ENCODE data around the gene MIEF1. TPM values are rescaled to one million over a fixed set of nuclear protein-coding genes. Genes with fewer than 3 reads are reported as not detected.

The MIEF1 gene
- total RNA-seq, 1 donor from 2014 or later: 23.0 TPM

DNA sequence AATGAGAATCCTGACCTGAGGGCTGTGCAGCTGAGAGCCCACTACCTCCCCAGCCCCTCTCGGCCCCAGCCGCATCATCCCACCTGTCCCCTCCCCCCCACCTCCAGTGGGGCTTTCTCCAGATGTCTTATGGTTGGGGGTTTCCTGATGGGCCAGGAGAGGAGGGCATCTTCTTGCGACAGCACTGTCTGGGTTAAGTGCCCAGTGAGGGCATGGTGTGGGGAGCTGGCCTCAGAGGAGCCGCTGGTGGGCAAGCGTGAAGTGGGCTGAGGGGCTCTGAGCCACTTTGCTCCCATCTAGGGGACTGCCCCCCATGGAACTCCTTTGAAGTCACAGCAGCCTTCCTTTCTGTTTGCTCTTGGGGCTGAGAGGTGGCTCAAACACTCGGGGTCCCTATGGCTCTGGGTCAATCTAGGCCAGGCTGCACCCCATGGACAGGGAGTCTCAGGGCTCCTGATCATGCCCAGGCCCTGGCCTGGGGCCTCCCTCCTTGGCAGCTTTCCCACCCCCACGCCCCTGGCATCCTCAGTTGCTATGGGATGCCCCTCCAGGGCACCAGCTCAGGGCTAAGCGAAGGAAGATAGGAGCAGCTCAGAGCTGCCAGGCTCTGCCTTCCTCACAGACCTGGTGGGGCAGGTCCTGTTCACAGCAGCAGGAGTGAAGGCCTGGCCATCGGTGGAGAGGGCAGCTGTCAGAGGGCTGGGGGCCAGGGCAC, 11.0 kb upstream of the MIEF1 start:
- Mint-ChIP-seq H3K9me3 (ENCODE audit: low read depth) (no peaks in the 10 kb centered on the region), H3K27ac (ENCODE audit: unreplicated experiment) (no peak overlapping the region), H3K27me3 (ENCODE audit: low read depth) (no peaks in the 10 kb centered on the region), H3K4me1 (ENCODE audit: low read depth) (peaks cover 11% of the 10 kb centered on the region), H3K36me3 (ENCODE audit: low read depth) (peaks cover 3% of the 10 kb centered on the region), H3K4me3 (ENCODE audit: unreplicated experiment) (no peak overlapping the region)
- TF ChIP-seq, protein P1, sequence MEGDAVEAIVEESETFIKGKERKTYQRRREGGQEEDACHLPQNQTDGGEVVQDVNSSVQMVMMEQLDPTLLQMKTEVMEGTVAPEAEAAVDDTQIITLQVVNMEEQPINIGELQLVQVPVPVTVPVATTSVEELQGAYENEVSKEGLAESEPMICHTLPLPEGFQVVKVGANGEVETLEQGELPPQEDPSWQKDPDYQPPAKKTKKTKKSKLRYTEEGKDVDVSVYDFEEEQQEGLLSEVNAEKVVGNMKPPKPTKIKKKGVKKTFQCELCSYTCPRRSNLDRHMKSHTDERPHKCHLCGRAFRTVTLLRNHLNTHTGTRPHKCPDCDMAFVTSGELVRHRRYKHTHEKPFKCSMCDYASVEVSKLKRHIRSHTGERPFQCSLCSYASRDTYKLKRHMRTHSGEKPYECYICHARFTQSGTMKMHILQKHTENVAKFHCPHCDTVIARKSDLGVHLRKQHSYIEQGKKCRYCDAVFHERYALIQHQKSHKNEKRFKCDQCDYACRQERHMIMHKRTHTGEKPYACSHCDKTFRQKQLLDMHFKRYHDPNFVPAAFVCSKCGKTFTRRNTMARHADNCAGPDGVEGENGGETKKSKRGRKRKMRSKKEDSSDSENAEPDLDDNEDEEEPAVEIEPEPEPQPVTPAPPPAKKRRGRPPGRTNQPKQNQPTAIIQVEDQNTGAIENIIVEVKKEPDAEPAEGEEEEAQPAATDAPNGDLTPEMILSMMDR (IDR thresholded peaks at IDR 0.05): no peak
- no peak for DNase-seq (ENCODE audit: low spot score)

DNA sequence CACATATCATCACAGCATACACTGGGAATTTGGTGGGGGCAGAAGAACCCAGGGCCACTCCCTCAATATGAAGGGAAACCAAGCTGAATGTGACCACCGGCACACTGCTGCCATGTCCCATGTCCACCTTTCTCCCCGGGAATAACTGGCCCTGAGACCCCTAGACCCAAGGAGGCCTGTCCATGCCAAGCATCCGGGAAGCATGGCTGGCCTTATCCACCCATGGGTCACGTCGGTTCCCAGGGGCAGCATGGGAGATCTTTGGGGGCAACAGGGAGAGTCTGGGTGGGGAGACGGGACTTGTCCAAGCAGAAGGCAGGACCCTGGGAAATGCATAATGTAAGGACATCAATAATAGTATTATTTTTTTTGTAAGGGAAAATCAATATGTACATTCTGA, 10.4 kb upstream of the MIEF1 start:
- no peak overlapping the region for H3K27ac Mint-ChIP-seq (ENCODE audit: unreplicated experiment)
- no peak for DNase-seq (ENCODE audit: low spot score)

DNA sequence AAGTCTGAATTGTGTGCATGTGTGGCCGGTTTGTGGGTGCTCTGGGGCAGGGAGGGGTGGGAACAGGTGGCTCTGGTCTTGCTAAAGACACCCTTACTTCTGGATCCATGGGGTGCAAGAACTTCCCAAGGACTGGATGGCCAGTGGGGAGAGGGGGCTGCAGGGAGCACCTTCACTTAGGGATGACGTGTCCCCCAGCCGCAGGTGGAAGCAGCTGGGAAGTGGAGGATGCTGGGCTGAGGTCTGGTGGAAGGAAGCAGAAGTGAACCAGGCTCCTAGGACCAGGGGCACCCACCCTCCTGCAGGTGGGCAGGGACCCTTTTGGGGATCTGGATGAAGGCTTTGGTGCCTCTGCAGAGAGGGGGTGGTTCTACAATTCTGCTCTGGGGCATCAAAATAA, 9.9 kb upstream of the MIEF1 start:
- Mint-ChIP-seq H3K4me3 (ENCODE audit: unreplicated experiment) (no peak overlapping the region), H3K36me3 (ENCODE audit: low read depth) (peaks cover 3% of the 10 kb centered on the region), H3K27ac (ENCODE audit: unreplicated experiment) (no peak overlapping the region), H3K4me1 (ENCODE audit: low read depth) (peaks cover 15% of the 10 kb centered on the region), H3K27me3 (ENCODE audit: low read depth) (no peaks in the 10 kb centered on the region), H3K9me3 (ENCODE audit: low read depth) (no peaks in the 10 kb centered on the region)
- no peak for DNase-seq (ENCODE audit: low spot score)
- TF ChIP-seq, protein P1 (IDR thresholded peaks at IDR 0.05): no peak

More for the DNA sequence above, 10.4 kb upstream of the MIEF1 start:
- TF ChIP-seq, protein P1 (IDR thresholded peaks at IDR 0.05): no peak
- Mint-ChIP-seq H3K36me3 (ENCODE audit: low read depth) (peaks cover 3% of the 10 kb centered on the region), H3K27me3 (ENCODE audit: low read depth) (no peaks in the 10 kb centered on the region), H3K4me3 (ENCODE audit: unreplicated experiment) (no peak overlapping the region), H3K4me1 (ENCODE audit: low read depth) (peaks cover 15% of the 10 kb centered on the region), H3K9me3 (ENCODE audit: low read depth) (no peaks in the 10 kb centered on the region)

DNA sequence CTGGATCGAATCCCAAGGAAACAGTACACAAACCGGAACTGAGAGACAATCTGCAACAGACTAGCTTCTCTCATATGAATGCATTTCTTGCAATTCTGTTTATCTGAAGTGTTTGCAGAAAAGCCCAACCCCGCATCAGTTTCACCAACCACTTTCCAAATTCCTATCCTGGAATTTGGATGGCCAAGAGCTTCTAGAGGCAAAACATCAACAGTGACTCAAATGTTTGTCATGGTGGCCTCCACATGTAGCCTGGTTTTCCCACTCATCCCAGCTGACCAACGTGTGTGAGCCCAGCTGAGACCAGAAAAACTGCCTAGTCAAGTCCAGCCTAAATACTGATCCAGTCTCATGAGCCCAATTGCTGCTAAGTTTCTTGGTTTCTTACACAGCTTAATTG, 8.3 kb upstream of the MIEF1 start:
- no peak overlapping the region for H3K27ac Mint-ChIP-seq (ENCODE audit: unreplicated experiment)
- H3K36me3 Mint-ChIP-seq (ENCODE audit: low read depth): no peaks in the 10 kb centered on the region
- no peaks in the 10 kb centered on the region for H3K9me3 Mint-ChIP-seq (ENCODE audit: low read depth)
- TF ChIP-seq, protein P1 (IDR thresholded peaks at IDR 0.05): no peak
- no peak overlapping the region for H3K4me3 Mint-ChIP-seq (ENCODE audit: unreplicated experiment)
- H3K27me3 Mint-ChIP-seq (ENCODE audit: low read depth): no peaks in the 10 kb centered on the region
- DNase-seq (ENCODE audit: low spot score): no peak
- peaks cover 15% of the 10 kb centered on the region for H3K4me1 Mint-ChIP-seq (ENCODE audit: low read depth)

DNA sequence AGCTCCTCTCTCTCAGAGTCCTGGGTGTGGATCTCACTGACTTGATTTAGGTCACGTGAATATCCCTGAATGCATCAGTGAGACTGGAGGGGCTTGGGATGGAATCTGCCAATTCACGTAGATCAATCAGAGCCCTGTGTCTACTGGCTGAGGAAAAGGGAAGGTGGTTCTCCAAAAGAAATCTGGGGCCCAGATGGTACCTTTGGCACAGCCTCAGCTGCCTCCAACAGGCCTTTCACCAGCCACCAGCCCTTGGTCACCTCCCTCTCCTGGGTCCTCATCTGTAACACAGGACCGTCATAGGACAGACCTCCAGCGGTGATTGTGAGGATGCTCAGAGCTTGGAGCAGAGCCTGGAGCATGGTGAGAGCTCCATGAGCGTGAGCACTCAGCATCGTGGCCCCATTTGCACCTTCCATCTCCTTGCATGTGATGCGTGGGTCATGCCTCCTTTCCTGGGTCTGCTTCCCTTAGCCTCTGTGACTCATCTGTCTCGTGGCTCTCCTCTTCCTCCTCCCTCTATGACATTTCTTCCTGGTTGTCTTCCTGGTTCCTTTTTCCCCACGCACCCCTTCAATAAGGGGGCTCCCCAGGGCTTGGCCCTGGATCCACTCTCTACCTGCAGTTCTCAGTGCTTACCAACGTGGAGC, 7.5 kb upstream of the MIEF1 start:
- Mint-ChIP-seq H3K9me3 (ENCODE audit: low read depth) (no peaks in the 10 kb centered on the region), H3K27me3 (ENCODE audit: low read depth) (no peaks in the 10 kb centered on the region), H3K4me3 (ENCODE audit: unreplicated experiment) (no peak overlapping the region), H3K36me3 (ENCODE audit: low read depth) (no peaks in the 10 kb centered on the region), H3K27ac (ENCODE audit: unreplicated experiment) (peak overlapping the region; percentile 32), H3K4me1 (ENCODE audit: low read depth) (peaks cover 15% of the 10 kb centered on the region)
- TF ChIP-seq, protein P1 (IDR thresholded peaks at IDR 0.05): no peak
- no peak for DNase-seq (ENCODE audit: low spot score)
